Neural progenitor cell (in vitro differentiated cells): ENCODE data around the gene ACP5. TPM values are rescaled to one million over a fixed set of nuclear protein-coding genes. Genes with fewer than 3 reads are reported as not detected.

Experiments used
- DNase-seq: peaks from one replicate; pipeline ENCODE4 v3.0.0-alpha.2; 2016; ENCODE audit warnings: low spot score
- H2AFZ ChIP-seq: fragments of 200-600 bp; sonication (generic); replicated peaks from 2 replicates; pipeline ENCODE4 v1.6.1; 2016; ENCODE audit warnings: antibody characterized with exemption
- H3F3A ChIP-seq: fragments of 200-600 bp; sonication (generic); 2 replicates; pipeline ENCODE4 v1.6.1; 2016; ENCODE audit warnings: antibody characterized with exemption, low read depth
- H3K27ac ChIP-seq: fragments of 200-600 bp; sonication (generic); 2 replicates; pipeline ENCODE4 v1.5.1; 2016; ENCODE audit warnings: mild to moderate bottlenecking
- H3K27me3 ChIP-seq: fragments of 200-600 bp; sonication (generic); 2 replicates; pipeline ENCODE4 v1.6.1; 2016; ENCODE audit warnings: mild to moderate bottlenecking, moderate library complexity
- H3K36me3 ChIP-seq: fragments of 200-600 bp; sonication (generic); 2 replicates; pipeline ENCODE4 v1.5.1; 2016
- H3K4me1 ChIP-seq: fragments of 200-600 bp; sonication (generic); 2 replicates; pipeline ENCODE4 v1.6.1; 2016; ENCODE audit warnings: mixed run types
- H3K4me2 ChIP-seq: fragments of 200-600 bp; sonication (generic); 2 replicates; pipeline ENCODE4 v1.6.1; 2016
- H3K4me3 ChIP-seq: fragments of 200-600 bp; sonication (generic); 2 replicates; pipeline ENCODE4 v1.5.1; 2016
- H3K79me2 ChIP-seq: fragments of 200-600 bp; sonication (generic); 2 replicates; pipeline ENCODE4 v1.6.1; 2016; ENCODE audit warnings: low read depth
- H3K9ac ChIP-seq: fragments of 200-600 bp; sonication (generic); 2 replicates; pipeline ENCODE4 v1.6.1; 2016
- H3K9me3 ChIP-seq: fragments of 200-600 bp; sonication (generic); 2 replicates; pipeline ENCODE4 v1.5.1; 2016; ENCODE audit warnings: low read depth
- H4K20me1 ChIP-seq: fragments of 200-600 bp; sonication (generic); 2 replicates; pipeline ENCODE4 v1.6.1; 2016; ENCODE audit warnings: low read depth
- H3K27ac Mint-ChIP-seq: 3 replicates; pipeline ENCODE4 v1.8.0; 2021; ENCODE audit warnings: mixed read lengths
- H3K27me3 Mint-ChIP-seq: 2 replicates; pipeline ENCODE4 v1.8.0; 2022; ENCODE audit warnings: low read depth, mild to moderate bottlenecking, inconsistent platforms, moderate library complexity, mixed read lengths; ENCODE audit not compliant: insufficient read depth
- H3K36me3 Mint-ChIP-seq: 3 replicates; pipeline ENCODE4 v1.8.0; 2021; ENCODE audit warnings: mixed read lengths
- H3K4me1 Mint-ChIP-seq: 3 replicates; pipeline ENCODE4 v1.8.0; 2021; ENCODE audit warnings: mixed read lengths
- H3K4me3 Mint-ChIP-seq: 3 replicates; pipeline ENCODE4 v1.8.0; 2021; ENCODE audit warnings: mild to moderate bottlenecking, moderate library complexity, mixed read lengths
- H3K9me3 Mint-ChIP-seq: 3 replicates; pipeline ENCODE4 v1.8.0; 2020; ENCODE audit warnings: mixed read lengths
- CTCF ChIP-seq: fragments of 200-600 bp; sonication (generic); IDR thresholded peaks from 2 replicates; pipeline ENCODE4 v1.5.1; 2017; ENCODE audit warnings: antibody characterized with exemption, mild to moderate bottlenecking
- EZH2 ChIP-seq: fragments of 200-600 bp; sonication (generic); IDR thresholded peaks from 2 replicates; pipeline ENCODE4 v1.6.1; 2017; ENCODE audit warnings: antibody characterized with exemption, mild to moderate bottlenecking, moderate library complexity
- EZH2phosphoT487 ChIP-seq: fragments of 200-600 bp; sonication (generic); IDR thresholded peaks from 2 replicates; pipeline ENCODE4 v1.6.1; 2017; ENCODE audit warnings: antibody characterized with exemption
- total RNA-seq: library from RNA; depleted of rRNA; stranded (reverse); fragments of >200 nt; gene quantifications from 2 replicates; pipeline ENCODE4 v1.2.3, GENCODE V29; 2015; ENCODE audit warnings: low replicate concordance

The ACP5 gene
- total RNA-seq, 1 donor from 2014 or later = 0.11 TPM

- Histone ChIP-seq H3K9me3 (peaks cover 30% of the 10 kb centered on the region), H2AFZ (no peak overlapping the region), H3K27ac (no peak overlapping the region), H3K9ac (no peak overlapping the region), H3K4me2 (no peak overlapping the region), H3K4me3 (no peak overlapping the region), H3K79me2 (peaks cover 9% of the 10 kb centered on the region), H3K4me1 (peaks cover 5% of the 10 kb centered on the region), H3K27me3 (peaks cover 28% of the 10 kb centered on the region), H4K20me1 (peaks cover 6% of the 10 kb centered on the region), H3K36me3 (peaks cover 35% of the 10 kb centered on the region), H3F3A (peaks cover 18% of the 10 kb centered on the region)
- H3K4me3 Mint-ChIP-seq = no peak overlapping the region
- H3K36me3 Mint-ChIP-seq = peaks cover 68% of the 10 kb centered on the region
- H3K27ac Mint-ChIP-seq = no peak overlapping the region
- peaks cover 17% of the 10 kb centered on the region for H3K27me3 Mint-ChIP-seq
- DNase-seq = no peak
- TF ChIP-seq EZH2phosphoT487 = no peak
- no peak for TF ChIP-seq EZH2
- H3K9me3 Mint-ChIP-seq = peaks cover 72% of the 10 kb centered on the region
- H3K4me1 Mint-ChIP-seq = peaks cover 7% of the 10 kb centered on the region
Observed at GRCh38 chr19:11620553-11620952, 43.1 kb upstream of the ACP5 start.

GRCh38 chr19:11617180-11618062 lies 40.0 kb upstream of the ACP5 start:
- Mint-ChIP-seq H3K27me3 (peaks cover 14% of the 10 kb centered on the region), H3K4me1 (no peaks in the 10 kb centered on the region), H3K36me3 (peaks cover 86% of the 10 kb centered on the region), H3K27ac (no peak overlapping the region), H3K4me3 (no peak overlapping the region), H3K9me3 (peaks cover 87% of the 10 kb centered on the region)
- Histone ChIP-seq H3K4me2 (no peak overlapping the region), H3K27ac (no peak overlapping the region), H3K9ac (no peak overlapping the region), H2AFZ (no peak overlapping the region), H3F3A (peaks cover 11% of the 10 kb centered on the region), H4K20me1 (no peaks in the 10 kb centered on the region), H3K27me3 (no peaks in the 10 kb centered on the region), H3K4me1 (no peaks in the 10 kb centered on the region), H3K36me3 (peaks cover 55% of the 10 kb centered on the region), H3K9me3 (peaks cover 34% of the 10 kb centered on the region), H3K4me3 (peak overlapping the region; percentile 19), H3K79me2 (peaks cover 26% of the 10 kb centered on the region)
- no peak for TF ChIP-seq EZH2
- TF ChIP-seq CTCF = no peak
- no peak for TF ChIP-seq EZH2phosphoT487
- no peak for DNase-seq

- Histone ChIP-seq H4K20me1 (no peaks in the 10 kb centered on the region), H3K4me1 (no peaks in the 10 kb centered on the region), H3K9ac (no peak overlapping the region), H3K4me3 (no peak overlapping the region), H3K79me2 (peaks cover 63% of the 10 kb centered on the region), H3F3A (peaks cover 12% of the 10 kb centered on the region), H3K36me3 (peaks cover 44% of the 10 kb centered on the region), H3K4me2 (no peak overlapping the region), H3K27me3 (no peaks in the 10 kb centered on the region), H3K27ac (no peak overlapping the region), H2AFZ (no peak overlapping the region), H3K9me3 (peaks cover 23% of the 10 kb centered on the region)
- no peak for DNase-seq
- Mint-ChIP-seq H3K36me3 (peaks cover 72% of the 10 kb centered on the region), H3K4me1 (no peaks in the 10 kb centered on the region), H3K9me3 (peaks cover 82% of the 10 kb centered on the region), H3K27me3 (peaks cover 9% of the 10 kb centered on the region), H3K4me3 (no peak overlapping the region), H3K27ac (no peak overlapping the region)
- TF ChIP-seq CTCF (no peak), EZH2phosphoT487 (no peak), EZH2 (no peak)
Observed at GRCh38 chr19:11612816-11613511, 35.5 kb upstream of the ACP5 start.
